HepG2 (cell line): ENCODE results near the gene CDK5R1. TPM values are rescaled to one million over a fixed set of nuclear protein-coding genes. Genes with fewer than 3 reads are reported as not detected.

Experiments used
- GLMP ChIP-seq: sonication (generic); formaldehyde crosslinking; IDR thresholded peaks from 2 replicates; pipeline ENCODE4 v1.9.0; 2021; ENCODE audit warnings: missing genetic modification reagents, mild to moderate bottlenecking, borderline replicate concordance
- HNRNPK ChIP-seq: fragments of 200-400 bp; formaldehyde crosslinking; IDR thresholded peaks from 2 replicates; pipeline ENCODE4 v1.6.1; 2018; ENCODE audit warnings: low read length, low read depth, moderate library complexity, mild to moderate bottlenecking; ENCODE audit not compliant: poor library complexity, severe bottlenecking
- HNRNPL ChIP-seq: fragments of 200-400 bp; formaldehyde crosslinking; IDR thresholded peaks from 2 replicates; pipeline ENCODE4 v1.6.1; 2017; ENCODE audit warnings: mild to moderate bottlenecking, low read depth, low read length
- LCORL ChIP-seq, 2 experiments: fragments of 450-650 bp in 1 of 2; sonication (generic) in 1 of 2; formaldehyde crosslinking in 1 of 2; IDR thresholded peaks; 2 replicates each; pipeline versions ENCODE4 v1.5.0 to v1.6.1; 2017 to 2020; ENCODE audit warnings: antibody characterized with exemption in 1 of 2, missing genetic modification reagents in 1 of 2
- MTA1 ChIP-seq: sonication (generic); formaldehyde crosslinking; IDR thresholded peaks from 2 replicates; pipeline ENCODE4 v1.4.0; 2020; ENCODE audit warnings: missing genetic modification reagents, mild to moderate bottlenecking, borderline replicate concordance
- PATZ1 ChIP-seq: sonication (generic); formaldehyde crosslinking; IDR thresholded peaks from 2 replicates; pipeline ENCODE4 v1.4.0; 2020; ENCODE audit warnings: missing genetic modification reagents
- PAXIP1 ChIP-seq: sonication (generic); formaldehyde crosslinking; conservative IDR thresholded peaks from 2 replicates; pipeline ENCODE4 v1.4.0; 2020; ENCODE audit warnings: mild to moderate bottlenecking, missing genetic modification reagents, moderate library complexity
- RBAK ChIP-seq: sonication (generic); formaldehyde crosslinking; IDR thresholded peaks from 2 replicates; pipeline ENCODE4 v1.5.1; 2020; ENCODE audit warnings: mild to moderate bottlenecking, missing genetic modification reagents
- THRA ChIP-seq: sonication (generic); formaldehyde crosslinking; IDR thresholded peaks from 2 replicates; pipeline ENCODE4 v1.4.0; 2020; ENCODE audit warnings: missing genetic modification reagents, borderline replicate concordance
- U2AF1 ChIP-seq: fragments of 200-400 bp; formaldehyde crosslinking; optimal IDR thresholded peaks from 2 replicates; pipeline ENCODE3; 2017; ENCODE audit warnings: mild to moderate bottlenecking, low read depth, low read length
- YY1 ChIP-seq: IDR thresholded peaks from 2 replicates; pipeline ENCODE4 v1.6.1; 2011; ENCODE audit warnings: low read length, low read depth, moderate library complexity, mild to moderate bottlenecking; ENCODE audit not compliant: insufficient read depth, insufficient replicate concordance
- ZNF33A ChIP-seq: sonication (generic); formaldehyde crosslinking; IDR thresholded peaks from 2 replicates; pipeline ENCODE4 v1.5.1; 2020; ENCODE audit warnings: missing genetic modification reagents, mild to moderate bottlenecking, moderate library complexity, borderline replicate concordance
- ZNF354B ChIP-seq: sonication (generic); formaldehyde crosslinking; IDR thresholded peaks from 2 replicates; pipeline ENCODE4 v1.8.0; 2022; ENCODE audit warnings: mild to moderate bottlenecking, missing genetic modification reagents
- ZNF552 ChIP-seq: sonication (generic); formaldehyde crosslinking; IDR thresholded peaks from 2 replicates; pipeline ENCODE4 v1.9.0; 2022; ENCODE audit warnings: missing genetic modification reagents, mild to moderate bottlenecking, borderline replicate concordance
- ZNF567 ChIP-seq: sonication (generic); formaldehyde crosslinking; IDR thresholded peaks from 2 replicates; pipeline ENCODE4 v1.8.1; 2023; ENCODE audit warnings: mild to moderate bottlenecking, missing genetic modification reagents, borderline replicate concordance
- ZNF781 ChIP-seq: sonication (generic); formaldehyde crosslinking; IDR thresholded peaks from 2 replicates; pipeline ENCODE4 v1.5.1; 2020; ENCODE audit warnings: borderline replicate concordance, mild to moderate bottlenecking, missing genetic modification reagents; ENCODE audit errors: not compliant biosample characterization
- ZSCAN20 ChIP-seq: sonication (generic); formaldehyde crosslinking; IDR thresholded peaks from 2 replicates; pipeline ENCODE4 v1.4.0; 2020; ENCODE audit warnings: missing genetic modification reagents, mild to moderate bottlenecking, borderline replicate concordance
- ZSCAN31 ChIP-seq: sonication (generic); formaldehyde crosslinking; IDR thresholded peaks from 2 replicates; pipeline ENCODE4 v1.5.0; 2020; ENCODE audit warnings: low read depth, mild to moderate bottlenecking, missing genetic modification reagents
- polyA plus RNA-seq, 8 experiments: library from polyadenylated mRNA; depleted of rRNA in 3 of 8; stranded (reverse) in 7 of 8; unstranded in 1 of 8; fragments of >200 nt; fragmentation: Illumina TruSeq in 4 of 8; extraction: Trizol in 4 of 8; gene quantifications; 2 replicates each; pipeline versions ENCODE4 v1.2.1 to v1.2.3, GENCODE V29; 2011 to 2016; ENCODE audit warnings: low read depth in 4 of 8, missing spikeins in 1 of 8, mixed read lengths in 1 of 8; ENCODE audit not compliant: insufficient read depth in 1 of 8
- total RNA-seq, 5 experiments: library from RNA; depleted of rRNA; stranded (reverse); fragments of >200 nt; fragmentation: Illumina TruSeq; extraction: Trizol; gene quantifications; 2 replicates each; pipeline ENCODE4 v1.2.3, GENCODE V29; 2016; ENCODE audit warnings: low read depth in 1 of 5

Gene CDK5R1
- total and polyA plus RNA-seq, 2 of the 13 experiments (the other 11 are each of a cell fraction or from before 2014, with no cell fraction given): 1.1 to 3.9 TPM

- TF ChIP-seq MTA1 (CRISPR knock-in tag) (no peak), U2AF1 (no peak), PAXIP1 (no peak), YY1 (no peak), ZSCAN20 (CRISPR knock-in tag) (no peak), GLMP (CRISPR knock-in tag) (no peak), ZNF781 (CRISPR knock-in tag) (no peak), ZNF567 (CRISPR knock-in tag) (no peak), THRA (CRISPR knock-in tag) (no peak), ZNF354B (no peak), LCORL (IDR thresholded peaks at IDR 0.05) (no peak), LCORL (CRISPR knock-in tag; IDR thresholded peaks at IDR 0.05) (no peak), HNRNPK (no peak), RBAK (no peak), HNRNPL (no peak), ZNF552 (CRISPR knock-in tag) (0 out of 2 replicates have a peak, but pooled peaks have one; percentile 41), PATZ1 (CRISPR knock-in tag) (peak; percentile 44; the same call in 1 of the 2 replicates), ZSCAN31 (CRISPR knock-in tag) (no peak), ZNF33A (CRISPR knock-in tag) (no peak)
These were observed 832 bp downstream of the CDK5R1 start (continued) for GRCh38 chr17:32487473-32488176.
